ENCODE measurements around the gene CHST12.
"Not testable (repeated sequence)": the region's sequence is repeated elsewhere in the genome, so short reads cannot be mapped to it uniquely, and the experiment has no call there.

The CHST12 gene

DNA sequence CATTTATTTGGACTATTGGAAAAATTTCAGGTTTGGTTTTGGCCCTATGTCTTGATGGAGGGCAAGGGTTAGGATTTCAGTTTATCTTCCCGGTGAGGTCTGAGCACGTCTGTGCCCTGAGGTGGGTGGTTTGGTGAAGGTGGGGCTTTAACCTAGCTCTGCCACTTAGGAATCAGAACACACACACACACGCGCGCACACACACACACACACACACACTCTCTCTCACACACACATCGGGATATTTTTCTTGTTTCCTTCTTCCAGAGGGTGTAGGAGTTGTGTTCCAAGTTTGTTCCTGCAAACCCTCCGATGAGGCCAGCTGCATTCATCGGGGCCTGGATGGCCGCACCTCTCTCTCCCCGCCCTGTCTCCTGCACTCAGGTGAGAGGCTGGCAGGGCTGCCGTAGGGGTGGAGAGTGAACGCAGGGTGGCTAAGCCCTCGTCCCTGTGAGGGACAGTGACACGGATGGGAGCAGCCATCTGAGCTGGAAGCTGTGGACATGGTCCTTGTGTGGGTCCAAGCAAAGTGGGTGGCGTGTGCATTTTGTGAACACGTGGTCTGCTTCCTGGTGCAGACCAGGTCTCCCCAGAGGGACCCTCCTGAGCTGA is 34.2 kb downstream of the CHST12 start:
- DNase-seq = no peak

DNA sequence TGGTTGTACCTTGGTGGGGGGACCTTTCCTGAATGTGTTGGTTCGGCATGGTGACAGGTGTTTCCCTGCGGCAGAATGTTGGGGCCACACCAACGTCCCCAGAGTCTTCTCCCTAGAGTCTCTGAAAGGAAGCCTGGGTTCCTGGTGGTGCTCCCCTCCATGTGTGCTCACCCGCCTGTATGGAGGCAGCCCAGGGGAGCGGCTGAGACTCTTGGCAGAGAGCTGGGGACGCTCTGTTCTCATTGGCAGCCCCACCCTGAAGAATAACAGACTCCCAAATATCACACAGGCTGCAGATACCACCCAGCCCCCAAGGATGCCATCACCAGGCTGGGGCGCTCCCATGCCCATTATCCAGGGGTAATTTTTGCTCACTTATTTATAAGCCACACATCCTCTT is 34.8 kb downstream of the CHST12 start:
- DNase-seq = no peak

GRCh38 chr7:2438775-2439174 is 35.4 kb downstream of the CHST12 start:
- DNase-seq = no peak

DNA sequence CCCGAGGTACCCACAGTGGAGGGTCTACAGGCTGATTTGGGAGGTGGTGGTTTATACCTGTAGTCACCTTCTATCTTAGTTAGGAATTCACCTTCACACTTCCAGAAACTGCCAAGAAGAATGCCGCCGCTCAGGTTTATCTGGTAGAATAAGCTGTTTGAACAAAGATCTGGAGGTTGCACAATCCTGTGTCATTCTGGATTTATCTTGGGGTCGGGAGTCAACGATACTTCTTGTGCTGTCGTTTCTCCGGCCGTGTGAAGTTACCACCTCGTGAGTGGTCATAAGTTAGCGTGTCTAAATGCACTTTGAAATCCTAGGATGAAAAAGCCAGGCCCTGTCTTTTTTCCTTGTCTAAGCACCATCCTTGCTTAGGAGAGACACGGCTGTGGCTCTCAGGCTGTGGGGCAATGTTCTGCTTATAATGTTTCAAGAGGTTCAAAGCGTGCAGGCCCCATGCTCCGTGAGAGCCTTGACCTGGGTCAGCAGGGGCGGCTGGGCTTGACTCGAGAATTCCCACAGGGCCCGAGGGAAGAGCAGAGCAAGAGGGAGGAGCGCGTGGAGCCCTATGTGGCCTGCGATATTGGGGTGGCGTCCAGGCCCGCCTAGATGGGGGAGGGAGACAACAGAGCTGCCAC is 37.3 kb downstream of the CHST12 start:
- DNase-seq = no peak

DNA sequence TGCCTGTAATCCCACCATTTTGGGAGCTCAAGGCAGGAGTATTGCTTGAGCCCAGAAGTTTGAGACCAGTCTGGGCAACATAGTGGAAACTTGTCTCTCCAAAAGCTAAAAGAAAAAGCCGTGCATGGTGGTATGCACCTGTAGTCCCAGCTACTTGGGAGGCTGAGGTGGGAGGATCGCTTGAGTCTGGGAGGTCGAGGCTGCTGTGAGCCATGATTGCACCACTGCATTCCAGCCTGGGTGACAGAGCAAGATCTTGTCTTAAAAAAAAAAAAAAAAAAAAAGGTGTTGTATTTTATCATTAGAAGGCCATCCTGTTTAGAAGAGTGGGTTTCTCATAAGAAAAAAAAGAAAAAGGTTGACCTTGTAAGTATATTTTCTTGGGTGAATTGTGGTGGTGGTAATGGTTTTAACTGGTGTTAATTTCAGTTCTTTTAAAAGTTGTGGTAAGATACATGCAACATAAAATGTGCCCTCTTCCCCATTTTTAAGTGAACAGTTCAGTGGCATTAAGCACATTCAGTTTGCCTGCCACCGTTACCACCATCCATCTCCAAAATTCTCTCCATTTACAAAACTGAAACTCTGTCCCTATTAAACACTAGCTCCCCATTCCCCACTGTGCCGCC is 38.1 kb downstream of the CHST12 start:
- no peak for DNase-seq

DNA sequence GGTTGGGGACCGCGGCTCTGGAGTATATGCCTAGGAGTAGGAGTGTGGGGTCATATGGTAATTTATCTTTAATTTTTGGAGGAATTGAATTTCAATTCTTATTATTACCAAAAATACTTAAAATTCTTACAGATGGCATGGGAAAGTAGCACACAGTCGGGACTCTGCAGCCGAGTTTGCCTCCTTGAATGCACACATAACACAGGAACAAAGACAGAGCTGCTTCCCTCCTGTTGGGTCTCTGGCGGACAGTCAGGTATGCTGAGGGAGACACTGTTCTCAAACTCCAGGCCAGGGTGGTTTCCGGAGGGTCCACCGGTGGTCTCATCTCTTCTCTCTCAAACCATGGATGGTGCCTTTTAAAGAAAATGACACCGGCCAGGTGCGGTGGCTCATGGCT is 40.1 kb downstream of the CHST12 start:
- DNase-seq = no peak

DNA sequence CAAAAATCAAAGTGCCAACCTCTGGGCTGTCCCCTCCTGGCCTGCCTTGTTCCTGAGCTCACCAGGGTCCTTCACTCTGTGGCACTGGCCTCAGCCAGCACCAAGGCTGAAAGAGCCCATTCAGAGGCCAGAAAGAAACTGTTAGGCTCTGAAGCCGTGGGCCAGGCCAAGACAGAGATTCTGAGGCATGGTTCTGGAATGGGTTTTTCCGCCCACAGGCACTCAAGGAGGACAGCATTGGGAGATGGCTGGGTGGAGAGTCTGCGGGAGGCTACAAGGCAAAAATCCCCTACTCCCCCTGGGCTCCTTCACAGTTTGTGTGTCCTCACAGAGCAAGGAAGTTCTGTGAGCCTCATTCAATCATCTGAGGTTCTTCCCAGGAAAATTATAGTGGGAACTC is 41.1 kb downstream of the CHST12 start:
- DNase-seq = no peak

GRCh38 chr7:2445047-2445446 is 41.6 kb downstream of the CHST12 start:
- no peak for DNase-seq

GRCh38 chr7:2445898-2446555 is 42.6 kb downstream of the CHST12 start:
- no peak for DNase-seq

DNA sequence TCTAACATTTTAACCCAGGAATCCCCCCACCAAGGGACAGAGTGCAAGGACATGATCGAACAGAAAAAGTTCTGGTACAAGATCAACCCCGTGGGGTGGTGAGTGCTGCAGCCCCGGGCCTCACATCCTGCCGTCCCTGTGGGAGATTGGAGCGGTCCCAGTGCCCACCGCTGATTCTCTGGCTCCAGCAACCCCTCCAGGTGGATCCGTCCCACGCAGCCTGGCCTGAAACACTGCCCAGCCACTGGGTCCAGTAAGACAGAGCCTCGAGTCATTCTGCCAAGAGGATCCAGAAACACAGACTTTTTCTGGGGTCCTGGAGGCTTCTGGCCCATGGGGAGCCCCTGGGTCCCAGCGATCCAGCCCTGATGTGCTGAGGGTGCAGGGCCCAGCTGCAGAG is 43.3 kb downstream of the CHST12 start:
- DNase-seq = no peak

- DNase-seq = no peak
Observed at GRCh38 chr7:2450198-2451107, 47.0 kb downstream of the CHST12 start.

- DNase-seq = peak; percentile 47 to 72 (median 67)
Observed at GRCh38 chr7:2451171-2452073, 48.0 kb downstream of the CHST12 start.

DNA sequence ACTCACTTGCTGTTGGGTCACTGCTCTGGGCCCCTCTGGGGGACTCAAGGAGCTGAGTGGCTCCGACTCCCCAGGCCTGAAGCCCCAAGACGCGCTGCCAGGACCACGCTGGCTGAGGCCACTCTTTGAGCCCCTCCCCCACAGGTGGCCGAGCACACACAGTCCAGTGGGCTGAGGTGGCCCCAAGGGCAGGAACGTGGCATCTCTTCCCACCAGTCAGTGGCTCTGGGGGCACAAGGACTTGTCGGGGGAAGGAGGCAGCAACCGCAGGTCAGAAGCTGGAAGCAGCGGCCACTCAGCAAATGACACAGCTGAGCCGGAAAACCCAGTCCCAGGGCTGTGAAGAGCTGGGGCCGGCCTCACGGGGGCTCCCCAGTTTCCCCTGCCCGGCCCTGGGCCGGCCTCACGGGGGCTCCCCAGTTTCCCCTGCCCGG is 48.7 kb downstream of the CHST12 start:
- DNase-seq = no peak

DNA sequence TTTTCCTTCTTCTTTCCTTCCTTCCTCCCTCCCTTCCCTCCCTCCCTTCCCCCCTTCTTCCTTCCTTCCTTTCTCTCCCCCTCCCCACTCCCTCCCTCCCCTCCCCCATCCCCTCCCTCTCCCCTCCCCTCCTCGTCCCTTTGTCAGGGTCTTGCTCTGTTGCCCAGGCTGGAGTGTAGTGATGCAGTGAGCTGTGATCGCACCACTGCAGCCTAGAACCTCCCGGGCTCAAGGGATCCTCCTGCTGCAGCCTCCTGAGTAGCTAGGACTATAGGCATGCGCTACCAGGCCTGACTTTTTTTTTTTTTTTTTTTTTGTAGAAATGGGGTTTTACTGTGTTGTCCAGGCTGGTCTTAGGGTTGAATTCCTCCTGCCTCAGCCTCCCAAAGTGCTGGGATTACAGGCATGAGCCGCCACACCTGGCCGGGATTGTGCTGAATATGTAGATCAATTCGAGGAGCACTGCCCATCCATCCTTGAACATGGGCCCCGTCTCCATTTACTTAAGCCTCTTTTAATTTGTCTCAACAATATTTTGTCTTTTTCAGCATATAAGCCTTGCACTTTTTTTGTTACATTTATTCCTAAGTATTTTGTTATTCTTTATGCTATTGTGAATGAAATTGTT is 49.3 kb downstream of the CHST12 start:
- DNase-seq = no peak

GRCh38 chr7:2453849-2454248 is 50.4 kb downstream of the CHST12 start:
- not testable (repeated sequence) for DNase-seq

GRCh38 chr7:2459674-2460073 is 56.3 kb downstream of the CHST12 start:
- DNase-seq = no peak

- no peak for DNase-seq
Observed at GRCh38 chr7:2460188-2460587, 56.8 kb downstream of the CHST12 start.

GRCh38 chr7:2460641-2461040 is 57.2 kb downstream of the CHST12 start:
- DNase-seq = no peak

DNA sequence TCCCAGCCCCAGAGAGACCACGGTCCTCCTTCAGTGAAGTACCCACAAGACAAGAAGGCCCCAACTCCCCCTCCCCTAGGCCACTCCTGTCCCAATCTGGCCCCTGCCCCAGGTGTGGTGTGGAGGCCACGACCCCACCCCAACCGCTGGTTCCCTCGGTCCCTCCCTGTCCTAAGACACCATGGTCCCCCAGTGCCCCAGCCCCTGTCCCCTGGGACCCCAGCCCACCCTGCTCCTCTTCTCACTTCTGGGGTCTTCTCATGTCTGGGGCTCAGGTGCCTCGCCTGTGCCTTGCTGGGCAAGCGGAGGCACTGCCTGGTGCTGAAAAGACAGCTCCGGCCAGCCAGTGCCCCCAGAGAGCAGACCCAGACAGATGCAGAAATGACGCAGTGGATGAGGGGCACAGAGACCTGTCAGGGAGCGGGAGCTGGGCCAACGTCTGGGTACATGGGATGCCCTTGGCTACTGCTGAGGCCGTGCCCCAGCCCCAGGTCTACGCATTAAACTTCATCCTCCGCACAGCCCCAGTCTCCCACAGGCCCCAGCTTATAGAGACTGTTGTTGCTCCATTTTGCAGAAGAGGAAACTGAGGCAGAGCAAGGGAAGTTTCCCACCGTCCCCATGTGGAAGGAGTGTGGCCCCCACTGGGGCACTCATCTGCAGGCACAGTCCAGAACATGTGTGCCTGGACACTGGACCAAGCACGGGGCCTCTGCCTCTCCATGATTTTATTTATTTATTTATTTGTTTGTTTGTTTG is 58.0 kb downstream of the CHST12 start:
- no peak for DNase-seq

DNA sequence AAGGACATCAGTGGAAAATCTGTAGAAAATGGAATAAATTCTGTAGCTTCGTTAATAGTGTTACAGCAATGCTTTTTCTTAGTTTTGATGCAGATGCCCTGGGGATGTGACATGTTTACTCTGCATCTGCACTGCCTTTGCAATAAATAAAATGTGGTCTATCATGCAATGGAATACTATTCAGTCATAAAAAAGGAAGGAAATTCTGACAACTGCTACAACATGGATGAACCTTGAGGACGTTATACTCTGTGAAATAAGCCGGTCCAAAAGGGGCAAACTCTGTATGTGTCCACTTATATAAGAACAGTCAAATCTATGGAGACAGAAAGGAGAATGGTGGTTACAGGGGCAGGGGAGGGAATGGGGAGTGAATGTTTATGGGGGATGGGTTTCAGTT is 59.3 kb downstream of the CHST12 start:
- DNase-seq = no peak

Measured in T-helper 2 cell (primary cell).